K562 (cell line): ENCODE results near the gene ATRN. TPM values are rescaled to one million over a fixed set of nuclear protein-coding genes. Genes with fewer than 3 reads are reported as not detected.

Source experiments
- BCOR ChIP-seq: fragments of 450-650 bp; IDR thresholded peaks from 2 replicates; pipeline ENCODE4 v1.6.1; 2016
- CBFA2T2 ChIP-seq: fragments of 450-650 bp; conservative IDR thresholded peaks from 2 replicates; pipeline ENCODE4 v1.6.1; 2017; ENCODE audit warnings: mild to moderate bottlenecking
- CBX3 ChIP-seq, 2 experiments: IDR thresholded peaks; 1 replicate in 1 of 2; 2 replicates in 1 of 2; pipeline ENCODE4 v1.6.1; 2012; ENCODE audit warnings: inconsistent platforms in 2 of 2, low read length in 2 of 2, borderline replicate concordance in 1 of 2, control low read depth in 1 of 2
- CREM ChIP-seq: IDR thresholded peaks from 2 replicates; pipeline ENCODE4 v1.6.1; 2014; ENCODE audit warnings: antibody characterized with exemption, low read depth
- EGR1 ChIP-seq: fragments of 450-650 bp; conservative IDR thresholded peaks from 2 replicates; pipeline ENCODE4 v1.6.1; 2017; ENCODE audit warnings: mild to moderate bottlenecking
- ESRRB ChIP-seq: fragments of 250-450 bp; sonication (Bioruptor Pico); IDR thresholded peaks from 2 replicates; pipeline ENCODE4 v1.5.0; 2020; ENCODE audit warnings: mild to moderate bottlenecking, moderate library complexity, borderline replicate concordance
- FOXM1 ChIP-seq, 2 experiments: fragments of 450-650 bp in 1 of 2; sonication (generic) in 1 of 2; formaldehyde crosslinking in 1 of 2; IDR thresholded peaks; 2 replicates each; pipeline versions ENCODE4 v1.6.1 to v1.9.0; 2017 to 2022; ENCODE audit warnings: low read depth in 2 of 2, mild to moderate bottlenecking in 2 of 2, missing genetic modification reagents in 1 of 2, moderate library complexity in 1 of 2
- HDAC1 ChIP-seq, 2 experiments: fragments of 450-650 bp; IDR thresholded peaks; 2 replicates each; pipeline ENCODE4 v1.6.1; 2016 to 2017; ENCODE audit warnings: inconsistent platforms in 1 of 2, mild to moderate bottlenecking in 1 of 2, moderate library complexity in 1 of 2
- HDAC6 ChIP-seq: IDR thresholded peaks from 2 replicates; pipeline ENCODE4 v1.6.1; 2012; ENCODE audit warnings: low read depth, mild to moderate bottlenecking, control low read depth, inconsistent platforms, low read length, moderate library complexity
- IFI16 ChIP-seq: fragments of 250-450 bp; sonication (Bioruptor Pico); IDR thresholded peaks from 2 replicates; pipeline ENCODE4 v2.1.2; 2022; ENCODE audit warnings: mild to moderate bottlenecking, inconsistent platforms
- KDM1A ChIP-seq, 2 experiments: fragments of 450-650 bp; IDR thresholded peaks; 2 replicates each; pipeline ENCODE4 v1.6.1; 2016; ENCODE audit warnings: mild to moderate bottlenecking in 2 of 2
- MTA2 ChIP-seq: fragments of 450-650 bp; IDR thresholded peaks from 2 replicates; pipeline ENCODE4 v1.6.1; 2016; ENCODE audit warnings: low read depth
- MTF1 ChIP-seq: fragments of 250-450 bp; sonication (Bioruptor Pico); IDR thresholded peaks from 2 replicates; pipeline ENCODE4 v1.9.0; 2021; ENCODE audit warnings: moderate library complexity, mild to moderate bottlenecking, inconsistent platforms, borderline replicate concordance
- NFIC ChIP-seq: fragments of 450-650 bp; IDR thresholded peaks from 2 replicates; pipeline ENCODE4 v1.6.1; 2017; ENCODE audit warnings: mild to moderate bottlenecking, inconsistent platforms
- NFXL1 ChIP-seq: fragments of 450-650 bp; formaldehyde crosslinking; IDR thresholded peaks from 2 replicates; pipeline ENCODE4 v1.4.0; 2021; ENCODE audit warnings: mild to moderate bottlenecking
- NONO ChIP-seq, 2 experiments: fragments of 200-400 bp in 1 of 2; fragments of 450-650 bp in 1 of 2; formaldehyde crosslinking in 1 of 2; IDR thresholded peaks; 2 replicates each; pipeline ENCODE4 v1.6.1; 2017; ENCODE audit warnings: low read depth in 2 of 2, mild to moderate bottlenecking in 2 of 2, moderate library complexity in 2 of 2, low read length in 1 of 2
- PML ChIP-seq: IDR thresholded peaks from 2 replicates; pipeline ENCODE4 v1.6.1; 2012; ENCODE audit warnings: low read length, inconsistent platforms
- SOX6 ChIP-seq: fragments of 450-650 bp; IDR thresholded peaks from 2 replicates; pipeline ENCODE4 v1.6.1; 2014; ENCODE audit warnings: mild to moderate bottlenecking
- SPI1 ChIP-seq: IDR thresholded peaks from 2 replicates; pipeline ENCODE4 v1.6.1; 2011; ENCODE audit warnings: low read depth, low read length, control low read depth, borderline replicate concordance
- STAT5A ChIP-seq: IDR thresholded peaks from 2 replicates; pipeline ENCODE4 v1.6.1; 2012; ENCODE audit warnings: low read length, inconsistent platforms, borderline replicate concordance
- TCF3 ChIP-seq: sonication (generic); formaldehyde crosslinking; IDR thresholded peaks from 2 replicates; pipeline ENCODE4 v1.4.0; 2020; ENCODE audit warnings: mild to moderate bottlenecking, missing genetic modification reagents
- YBX1 ChIP-seq: fragments of 450-650 bp; IDR thresholded peaks from 2 replicates; pipeline ENCODE4 v1.7.1; 2016; ENCODE audit warnings: mild to moderate bottlenecking
- ZNF146 ChIP-seq: IDR thresholded peaks from one replicate; pipeline ENCODE4 v1.6.1; 2018; ENCODE audit warnings: missing compliant biosample characterization; ENCODE audit not compliant: unreplicated experiment
- polyA plus RNA-seq, 8 experiments: library from polyadenylated mRNA; depleted of rRNA in 4 of 8; stranded (reverse) in 5 of 8; unstranded in 3 of 8; fragments of >200 nt; fragmentation: Nextera tagmentation in 2 of 8; fragmentation: Illumina TruSeq in 1 of 8; extraction: Ambion mirVana in 2 of 8; extraction: Trizol in 1 of 8; gene quantifications; 2 replicates each; pipeline versions ENCODE4 v1.2.1 to v1.2.3, GENCODE V29; 2011 to 2014; ENCODE audit warnings: inconsistent platforms in 1 of 8, missing spikeins in 1 of 8
- total RNA-seq, 7 experiments: library from RNA; depleted of rRNA in 6 of 7; stranded (reverse); fragments of >200 nt in 6 of 7; fragmentation: Illumina TruSeq in 2 of 7; extraction: Trizol in 2 of 7; gene quantifications; 2 replicates each; pipeline versions ENCODE4 v1.2.1 to v1.2.3, GENCODE V29; 2011 to 2021; ENCODE audit warnings: low replicate concordance in 1 of 7
- TF ChIP-seq, protein P1 (sequence below): fragments of 450-650 bp; IDR thresholded peaks from 2 replicates; pipeline ENCODE4 v1.6.1; 2016
- TF ChIP-seq, protein P2 (sequence below): fragments of 450-650 bp; formaldehyde crosslinking; IDR thresholded peaks from 2 replicates; pipeline ENCODE4 v1.4.0; 2020; ENCODE audit warnings: mild to moderate bottlenecking, mixed read lengths
- TF ChIP-seq, protein P3 (sequence below): IDR thresholded peaks from 2 replicates; pipeline ENCODE4 v1.6.1; 2011; ENCODE audit not compliant: insufficient read length; ENCODE audit errors: extremely low read depth
- TF ChIP-seq, protein P4 (sequence below): sonication (generic); formaldehyde crosslinking; IDR thresholded peaks from 2 replicates; pipeline ENCODE4 v1.8.0; 2022; ENCODE audit warnings: mild to moderate bottlenecking, missing genetic modification reagents
- TF ChIP-seq, protein P5 (sequence below): fragments of 250-450 bp; sonication (Bioruptor Pico); IDR thresholded peaks from 2 replicates; pipeline ENCODE4 v1.6.1; 2021; ENCODE audit warnings: mild to moderate bottlenecking

Gene ATRN
- total and polyA plus RNA-seq, 9 of the 15 experiments (the other 6 are each of a cell fraction or from before 2014, with no cell fraction given), result 0.69 to 16.5 (median 7.6) TPM

DNA sequence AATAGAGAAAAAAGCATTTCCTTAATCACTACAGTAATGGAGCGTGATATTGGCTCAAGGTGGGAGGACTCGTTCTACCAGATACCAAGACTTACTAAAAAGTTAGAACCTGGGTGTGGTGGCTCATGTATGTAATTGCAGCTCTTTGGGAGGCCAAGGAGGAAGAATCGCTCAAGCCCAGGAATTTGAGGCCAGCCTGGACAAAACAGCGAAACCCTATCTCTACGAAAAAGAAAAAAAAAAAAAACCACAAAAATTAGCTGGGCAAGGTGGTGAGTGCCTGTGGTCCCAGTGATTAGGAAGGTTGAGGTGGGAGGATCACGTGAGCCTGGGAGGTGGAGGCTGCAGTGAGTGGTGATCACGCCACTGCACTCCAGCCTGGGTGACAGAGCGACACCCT is 24.0 kb upstream of the ATRN start (continued):
- TF ChIP-seq, protein P1, sequence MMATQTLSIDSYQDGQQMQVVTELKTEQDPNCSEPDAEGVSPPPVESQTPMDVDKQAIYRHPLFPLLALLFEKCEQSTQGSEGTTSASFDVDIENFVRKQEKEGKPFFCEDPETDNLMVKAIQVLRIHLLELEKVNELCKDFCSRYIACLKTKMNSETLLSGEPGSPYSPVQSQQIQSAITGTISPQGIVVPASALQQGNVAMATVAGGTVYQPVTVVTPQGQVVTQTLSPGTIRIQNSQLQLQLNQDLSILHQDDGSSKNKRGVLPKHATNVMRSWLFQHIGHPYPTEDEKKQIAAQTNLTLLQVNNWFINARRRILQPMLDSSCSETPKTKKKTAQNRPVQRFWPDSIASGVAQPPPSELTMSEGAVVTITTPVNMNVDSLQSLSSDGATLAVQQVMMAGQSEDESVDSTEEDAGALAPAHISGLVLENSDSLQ, result 0 out of 2 replicates have a peak, but pooled peaks have one; percentile 8
- peak; percentile 88 for TF ChIP-seq TCF3
- TF ChIP-seq NFIC, result 0 out of 2 replicates have a peak, but pooled peaks have one; percentile 19
- peak in 1 of 2 experiments; percentile 50; a peak in 1 of 4 replicates for TF ChIP-seq HDAC1 (IDR thresholded peaks at IDR 0.05)
- peak; percentile 84 for TF ChIP-seq BCOR
- TF ChIP-seq PML, result peak; percentile 63
- peak in 1 of 2 experiments; percentile 25; a peak in 1 of 3 replicates for TF ChIP-seq CBX3 (IDR thresholded peaks at IDR 0.05; ENCODE audit: borderline replicate concordance in 1 of 2, low read length in 2 of 2)
- no peak for TF ChIP-seq NONO (IDR thresholded peaks at IDR 0.05; ENCODE audit: low read depth in 2 of 2, low read length in 1 of 2)
- peak; percentile 86 for TF ChIP-seq EGR1
- TF ChIP-seq ESRRB, result no peak
- peak; percentile 75 to 82 for TF ChIP-seq KDM1A (IDR thresholded peaks at IDR 0.05)
- TF ChIP-seq, protein P2, sequence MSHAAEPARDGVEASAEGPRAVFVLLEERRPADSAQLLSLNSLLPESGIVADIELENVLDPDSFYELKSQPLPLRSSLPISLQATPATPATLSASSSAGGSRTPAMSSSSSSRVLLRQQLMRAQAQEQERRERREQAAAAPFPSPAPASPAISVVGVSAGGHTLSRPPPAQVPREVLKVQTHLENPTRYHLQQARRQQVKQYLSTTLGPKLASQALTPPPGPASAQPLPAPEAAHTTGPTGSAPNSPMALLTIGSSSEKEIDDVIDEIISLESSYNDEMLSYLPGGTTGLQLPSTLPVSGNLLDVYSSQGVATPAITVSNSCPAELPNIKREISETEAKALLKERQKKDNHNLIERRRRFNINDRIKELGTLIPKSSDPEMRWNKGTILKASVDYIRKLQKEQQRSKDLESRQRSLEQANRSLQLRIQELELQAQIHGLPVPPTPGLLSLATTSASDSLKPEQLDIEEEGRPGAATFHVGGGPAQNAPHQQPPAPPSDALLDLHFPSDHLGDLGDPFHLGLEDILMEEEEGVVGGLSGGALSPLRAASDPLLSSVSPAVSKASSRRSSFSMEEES (CRISPR knock-in tag), result peak; percentile 60
- TF ChIP-seq NFXL1 (CRISPR knock-in tag), result no peak
- TF ChIP-seq HDAC6, result no peak
- TF ChIP-seq CBFA2T2, result peak; percentile 90
- TF ChIP-seq SOX6, result peak; percentile 87
- TF ChIP-seq CREM, result peak; percentile 18; the same call in 1 of the 2 replicates
- TF ChIP-seq STAT5A, result peak; percentile 65
- TF ChIP-seq, protein P3, sequence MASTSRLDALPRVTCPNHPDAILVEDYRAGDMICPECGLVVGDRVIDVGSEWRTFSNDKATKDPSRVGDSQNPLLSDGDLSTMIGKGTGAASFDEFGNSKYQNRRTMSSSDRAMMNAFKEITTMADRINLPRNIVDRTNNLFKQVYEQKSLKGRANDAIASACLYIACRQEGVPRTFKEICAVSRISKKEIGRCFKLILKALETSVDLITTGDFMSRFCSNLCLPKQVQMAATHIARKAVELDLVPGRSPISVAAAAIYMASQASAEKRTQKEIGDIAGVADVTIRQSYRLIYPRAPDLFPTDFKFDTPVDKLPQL, result no peak
- peak; percentile 78 for TF ChIP-seq MTA2
- TF ChIP-seq, protein P4, sequence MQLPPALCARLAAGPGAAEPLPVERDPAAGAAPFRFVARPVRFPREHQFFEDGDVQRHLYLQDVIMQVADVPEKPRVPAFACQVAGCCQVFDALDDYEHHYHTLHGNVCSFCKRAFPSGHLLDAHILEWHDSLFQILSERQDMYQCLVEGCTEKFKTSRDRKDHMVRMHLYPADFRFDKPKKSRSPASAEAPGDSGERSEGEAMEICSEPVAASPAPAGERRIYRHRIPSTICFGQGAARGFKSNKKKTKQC (CRISPR knock-in tag), result no peak
- TF ChIP-seq FOXM1 (IDR thresholded peaks at IDR 0.05; ENCODE audit: low read depth), result peak; percentile 69; the same call in 1 of the 2 replicates
- no peak for TF ChIP-seq FOXM1 (CRISPR knock-in tag; IDR thresholded peaks at IDR 0.05; ENCODE audit: low read depth)
- TF ChIP-seq, protein P5, sequence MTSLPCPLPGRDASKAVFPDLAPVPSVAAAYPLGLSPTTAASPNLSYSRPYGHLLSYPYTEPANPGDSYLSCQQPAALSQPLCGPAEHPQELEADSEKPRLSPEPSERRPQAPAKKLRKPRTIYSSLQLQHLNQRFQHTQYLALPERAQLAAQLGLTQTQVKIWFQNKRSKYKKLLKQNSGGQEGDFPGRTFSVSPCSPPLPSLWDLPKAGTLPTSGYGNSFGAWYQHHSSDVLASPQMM (CRISPR knock-in tag), result no peak
- no peak for TF ChIP-seq ZNF146 (CRISPR knock-in tag)
- no peak for TF ChIP-seq MTF1
- TF ChIP-seq YBX1, result no peak
- no peak for TF ChIP-seq IFI16
- TF ChIP-seq SPI1, result no peak
